Natural killer cell (primary cell): ENCODE results near the gene ZNF439. TPM values are rescaled to one million over a fixed set of nuclear protein-coding genes. Genes with fewer than 3 reads are reported as not detected.
"Not testable (repeated sequence)": the region's sequence is repeated elsewhere in the genome, so short reads cannot be mapped to it uniquely, and the experiment has no call there.

ENCODE experiments used
- ATAC-seq, 3 donors: fragments of 150-1000 bp in 2 of 3; fragments of 200-7000 bp in 1 of 3; cut with Tn5 transposase; 1 replicate in 1 of 3; 2 replicates in 2 of 3; pipeline ENCODE4 v1.10.0; 2021; ENCODE audit warnings: mild to moderate bottlenecking in 2 of 3, moderate library complexity in 2 of 3
- DNase-seq, 2 donors: peaks; one replicate each; pipeline versions ENCODE4 v3.0.0 to v3.0.0-alpha.2; 2013 to 2021; ENCODE audit warnings: mixed read lengths in 1 of 2
- H3K27ac ChIP-seq: one replicate; pipeline ENCODE4 v1.5.1; 2013; ENCODE audit warnings: mild to moderate bottlenecking, low read length
- H3K27me3 ChIP-seq: one replicate; pipeline ENCODE4 v1.6.1; 2013; ENCODE audit warnings: low read length; ENCODE audit not compliant: control insufficient read depth, insufficient read depth
- H3K36me3 ChIP-seq: one replicate; pipeline ENCODE4 v1.6.1; 2013; ENCODE audit warnings: low read length; ENCODE audit not compliant: control insufficient read depth, insufficient read depth
- H3K4me1 ChIP-seq: one replicate; pipeline ENCODE4 v1.6.1; 2013; ENCODE audit warnings: low read length; ENCODE audit not compliant: control insufficient read depth, insufficient read depth
- H3K4me3 ChIP-seq: one replicate; pipeline ENCODE4 v1.5.1; 2013; ENCODE audit warnings: low read length
- H3K9me3 ChIP-seq: one replicate; pipeline ENCODE4 v1.6.1; 2013; ENCODE audit warnings: low read length; ENCODE audit not compliant: control insufficient read depth, insufficient read depth
- H3K27ac Mint-ChIP-seq, 2 donors: one replicate each; pipeline ENCODE4 v1.8.0; 2022; ENCODE audit warnings: mild to moderate bottlenecking in 2 of 2, mixed read lengths in 2 of 2, moderate library complexity in 1 of 2
- H3K27me3 Mint-ChIP-seq, 2 donors: one replicate each; pipeline ENCODE4 v1.8.0; 2022; ENCODE audit warnings: low read depth in 2 of 2, mixed read lengths in 2 of 2
- H3K36me3 Mint-ChIP-seq: one replicate; pipeline ENCODE4 v1.8.0; 2022; ENCODE audit warnings: mixed read lengths
- H3K4me1 Mint-ChIP-seq, 2 donors: one replicate each; pipeline ENCODE4 v1.8.0; 2022; ENCODE audit warnings: mixed read lengths in 2 of 2
- H3K4me3 Mint-ChIP-seq: one replicate; pipeline ENCODE4 v1.8.0; 2022; ENCODE audit warnings: mild to moderate bottlenecking, moderate library complexity, mixed read lengths
- H3K9me3 Mint-ChIP-seq, 2 donors: one replicate each; pipeline ENCODE4 v1.8.0; 2022; ENCODE audit warnings: mixed read lengths in 2 of 2
- WGBS: methylation state at CpG from one replicate; pipeline ENCODE4 v1.1.7; 2013; ENCODE audit warnings: missing lambda C conversion rate; ENCODE audit not compliant: insufficient coverage; 5-methylcytosine and 5-hydroxymethylcytosine counted together
- intact Hi-C: fragments of 100-400 bp; cut with micrococcal nuclease; formaldehyde crosslinking; loops from one replicate; pipeline ENCODE4 v1.14.2; 2022
- total RNA-seq, 4 donors: library from RNA; stranded (reverse); fragments of 120-200 nt in 1 of 4; gene quantifications; one replicate each; pipeline versions ENCODE4 v1.2.3 to v1.2.4, GENCODE V29; 2013 to 2022
- TF ChIP-seq, protein P1 (sequence below): fragments of 200-600 bp; IDR thresholded peaks from one replicate; pipeline ENCODE4 v1.8.0; 2022; ENCODE audit warnings: antibody characterized with exemption

Gene ZNF439
- total RNA-seq, 3 donors from 2014 or later (not counting 1 experiment from before 2014, with no cell fraction given), result 9.6 to 18.4 (median 15.4) TPM

DNA sequence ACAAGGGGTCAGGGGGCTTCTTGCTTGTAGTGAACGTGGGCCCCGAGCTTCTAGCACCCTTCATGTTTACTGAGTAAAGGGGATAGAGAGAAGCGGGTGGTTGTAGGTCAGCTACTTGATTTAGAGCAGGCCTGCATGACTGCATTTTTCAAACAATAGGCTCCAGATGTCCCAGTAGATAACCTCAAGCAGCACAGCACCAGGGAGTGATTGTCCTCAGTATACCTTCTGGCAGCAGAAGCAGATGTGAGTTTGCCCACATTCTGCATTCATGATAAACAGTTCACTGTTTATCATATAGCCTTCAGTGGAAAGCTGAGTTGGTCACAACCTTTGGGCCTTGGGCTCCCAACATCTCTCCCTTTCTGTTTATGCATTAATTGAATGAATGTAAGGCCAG lies 4.8 kb downstream of the ZNF439 start:
- no peaks in the 10 kb centered on the region for H3K36me3 ChIP-seq
- ATAC-seq, result no peak
- no peak for DNase-seq
- TF ChIP-seq, protein P1, sequence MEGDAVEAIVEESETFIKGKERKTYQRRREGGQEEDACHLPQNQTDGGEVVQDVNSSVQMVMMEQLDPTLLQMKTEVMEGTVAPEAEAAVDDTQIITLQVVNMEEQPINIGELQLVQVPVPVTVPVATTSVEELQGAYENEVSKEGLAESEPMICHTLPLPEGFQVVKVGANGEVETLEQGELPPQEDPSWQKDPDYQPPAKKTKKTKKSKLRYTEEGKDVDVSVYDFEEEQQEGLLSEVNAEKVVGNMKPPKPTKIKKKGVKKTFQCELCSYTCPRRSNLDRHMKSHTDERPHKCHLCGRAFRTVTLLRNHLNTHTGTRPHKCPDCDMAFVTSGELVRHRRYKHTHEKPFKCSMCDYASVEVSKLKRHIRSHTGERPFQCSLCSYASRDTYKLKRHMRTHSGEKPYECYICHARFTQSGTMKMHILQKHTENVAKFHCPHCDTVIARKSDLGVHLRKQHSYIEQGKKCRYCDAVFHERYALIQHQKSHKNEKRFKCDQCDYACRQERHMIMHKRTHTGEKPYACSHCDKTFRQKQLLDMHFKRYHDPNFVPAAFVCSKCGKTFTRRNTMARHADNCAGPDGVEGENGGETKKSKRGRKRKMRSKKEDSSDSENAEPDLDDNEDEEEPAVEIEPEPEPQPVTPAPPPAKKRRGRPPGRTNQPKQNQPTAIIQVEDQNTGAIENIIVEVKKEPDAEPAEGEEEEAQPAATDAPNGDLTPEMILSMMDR, result no peak
- Mint-ChIP-seq H3K9me3 (no peaks in the 10 kb centered on the region), H3K4me3 (no peak overlapping the region), H3K36me3 (peaks cover 7% of the 10 kb centered on the region), H3K27ac (no peak overlapping the region), H3K27me3 (no peaks in the 10 kb centered on the region), H3K4me1 (peaks cover 20 to 38% of the 10 kb centered on the region in 2 donors)
- no peak overlapping the region for H3K4me3 ChIP-seq
- peaks cover 7% of the 10 kb centered on the region for H3K4me1 ChIP-seq
- 95% methylated on average over 3 of the region's 3 CpGs for WGBS
- intact Hi-C loops, result no loop called here
- H3K27ac ChIP-seq, result no peak overlapping the region
- H3K27me3 ChIP-seq, result no peaks in the 10 kb centered on the region
- peaks cover 10% of the 10 kb centered on the region for H3K9me3 ChIP-seq

DNA sequence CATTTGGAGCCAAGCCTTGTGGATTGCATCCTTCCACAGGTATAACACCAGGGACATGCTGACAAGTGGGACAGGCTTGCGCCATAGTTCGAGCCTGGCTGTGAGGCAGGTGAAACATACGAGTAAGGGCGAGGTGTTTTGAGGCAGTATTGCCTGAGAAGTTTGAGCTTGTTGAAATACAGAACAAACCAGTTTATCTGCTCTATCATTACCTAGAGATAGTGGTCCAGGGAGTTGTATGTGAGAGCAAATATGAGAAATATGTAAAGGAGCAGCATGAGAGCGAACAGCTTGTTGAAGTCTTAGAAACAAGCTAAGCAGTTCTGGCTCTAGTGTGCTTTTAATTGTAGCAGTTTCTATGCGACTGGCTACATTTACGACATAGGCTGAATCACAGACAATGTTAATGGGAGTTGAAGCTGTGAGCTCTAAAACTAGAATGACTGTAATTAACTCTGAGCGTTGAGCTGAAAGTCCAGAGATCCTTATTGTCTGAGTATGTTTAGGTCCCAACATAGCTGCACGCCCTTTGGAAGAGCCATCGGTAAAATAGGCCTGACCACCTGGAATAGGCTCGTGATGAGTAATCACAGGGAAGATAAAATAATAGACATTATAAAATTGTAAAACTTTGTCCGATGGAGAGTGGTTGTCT lies 8.2 kb downstream of the ZNF439 start:
- no peak overlapping the region for H3K4me3 ChIP-seq
- H3K9me3 Mint-ChIP-seq, result peaks cover 0 to 2% of the 10 kb centered on the region in 2 donors
- H3K27me3 ChIP-seq, result no peaks in the 10 kb centered on the region
- TF ChIP-seq, protein P1, result no peak
- H3K4me3 Mint-ChIP-seq, result no peak overlapping the region
- no peak for ATAC-seq
- no peaks in the 10 kb centered on the region for H3K27me3 Mint-ChIP-seq
- H3K4me1 Mint-ChIP-seq, result peaks cover 11 to 20% of the 10 kb centered on the region in 2 donors
- intact Hi-C loops, result no loop called here
- H3K27ac ChIP-seq, result no peak overlapping the region
- DNase-seq, result no peak
- no peaks in the 10 kb centered on the region for H3K4me1 ChIP-seq
- no peaks in the 10 kb centered on the region for H3K36me3 ChIP-seq
- 98% methylated on average over 12 of the region's 12 CpGs for WGBS
- peaks cover 16% of the 10 kb centered on the region for H3K36me3 Mint-ChIP-seq
- no peak overlapping the region for H3K27ac Mint-ChIP-seq
- H3K9me3 ChIP-seq, result peaks cover 26% of the 10 kb centered on the region

DNA sequence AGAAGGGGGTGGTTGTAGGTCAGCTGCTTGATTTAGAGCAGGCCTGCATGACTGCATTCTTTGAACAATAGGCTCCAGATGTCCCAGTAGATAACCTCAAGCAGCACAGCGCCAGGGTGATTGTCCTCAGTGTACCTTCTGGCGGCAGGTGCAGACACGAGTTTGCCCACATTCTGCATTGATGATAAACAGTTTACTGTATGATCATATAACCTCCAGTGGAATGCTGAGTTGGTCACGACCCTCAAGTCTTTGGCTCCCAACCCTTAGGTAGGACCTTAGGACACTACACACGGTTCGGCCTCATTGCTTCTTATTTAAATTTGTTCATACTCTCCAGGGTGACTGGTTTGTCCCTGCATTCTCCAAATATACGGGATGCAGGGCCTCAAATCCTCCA lies 12.2 kb downstream of the ZNF439 start:
- TF ChIP-seq, protein P1, result no peak
- H3K27me3 ChIP-seq, result no peaks in the 10 kb centered on the region
- Mint-ChIP-seq H3K9me3 (peaks cover 0 to 2% of the 10 kb centered on the region in 2 donors), H3K4me1 (peaks cover 9 to 19% of the 10 kb centered on the region in 2 donors), H3K36me3 (peaks cover 15% of the 10 kb centered on the region), H3K4me3 (no peak overlapping the region), H3K27me3 (no peaks in the 10 kb centered on the region), H3K27ac (no peak overlapping the region)
- peaks cover 34% of the 10 kb centered on the region for H3K9me3 ChIP-seq
- ATAC-seq, result no peak
- DNase-seq, result no peak
- H3K27ac ChIP-seq, result no peak overlapping the region
- H3K4me3 ChIP-seq, result no peak overlapping the region
- 92% methylated on average over 7 of the region's 7 CpGs for WGBS
- no peaks in the 10 kb centered on the region for H3K36me3 ChIP-seq
- H3K4me1 ChIP-seq, result no peaks in the 10 kb centered on the region
- intact Hi-C loops, result no loop called here

DNA sequence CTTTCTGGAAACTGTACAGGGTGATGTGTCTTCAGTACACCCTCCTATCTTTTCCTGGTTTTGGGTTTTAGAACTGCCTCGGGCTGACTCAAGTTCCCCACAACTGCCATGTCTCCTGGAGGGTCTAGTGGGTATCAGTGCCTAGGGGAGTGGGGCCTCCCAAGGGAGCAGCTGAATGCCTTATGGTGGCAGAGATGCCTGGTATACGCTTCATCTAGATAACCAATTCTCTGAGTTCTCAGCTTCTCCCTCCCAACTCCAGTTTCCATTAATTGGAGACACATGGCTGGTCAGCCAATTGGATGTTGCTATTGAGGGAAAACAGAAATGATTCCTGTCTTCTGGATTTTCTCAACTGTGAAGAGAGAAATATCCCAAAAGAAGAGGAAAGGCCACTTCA lies 12.8 kb downstream of the ZNF439 start:
- Mint-ChIP-seq H3K4me3 (no peak overlapping the region), H3K9me3 (peaks cover 0 to 2% of the 10 kb centered on the region in 2 donors), H3K36me3 (peaks cover 15% of the 10 kb centered on the region), H3K27me3 (no peaks in the 10 kb centered on the region), H3K27ac (no peak overlapping the region), H3K4me1 (peaks cover 4 to 14% of the 10 kb centered on the region in 2 donors)
- Histone ChIP-seq H3K27ac (no peak overlapping the region), H3K4me3 (no peak overlapping the region), H3K9me3 (peaks cover 36% of the 10 kb centered on the region), H3K36me3 (peaks cover 3% of the 10 kb centered on the region), H3K27me3 (no peaks in the 10 kb centered on the region), H3K4me1 (no peaks in the 10 kb centered on the region)
- TF ChIP-seq, protein P1, result no peak
- intact Hi-C loops, result no loop called here
- no peak for DNase-seq
- 100% methylated on average over 1 of the region's 2 CpGs for WGBS
- ATAC-seq, result no peak

DNA sequence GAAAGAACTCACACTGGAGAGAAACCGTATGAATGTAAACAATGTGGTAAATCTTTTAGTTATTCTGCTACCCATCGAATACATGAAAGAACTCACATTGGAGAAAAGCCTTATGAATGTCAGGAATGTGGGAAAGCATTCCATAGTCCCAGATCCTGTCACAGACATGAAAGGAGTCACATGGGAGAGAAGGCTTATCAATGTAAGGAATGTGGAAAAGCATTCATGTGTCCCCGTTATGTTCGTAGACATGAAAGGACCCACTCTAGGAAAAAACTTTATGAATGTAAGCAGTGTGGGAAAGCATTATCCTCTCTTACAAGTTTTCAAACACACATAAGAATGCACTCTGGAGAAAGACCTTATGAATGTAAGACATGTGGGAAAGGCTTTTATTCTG lies 19.2 kb downstream of the ZNF439 start:
- WGBS, result 96% methylated on average over 4 of the region's 4 CpGs
- intact Hi-C loops, H3K27me3 Mint-ChIP-seq, H3K4me3 Mint-ChIP-seq, H3K27ac ChIP-seq, DNase-seq, H3K4me1 Mint-ChIP-seq, H3K4me3 ChIP-seq, H3K4me1 ChIP-seq, ATAC-seq, H3K27me3 ChIP-seq, H3K27ac Mint-ChIP-seq: not testable (repeated sequence)
- H3K36me3 ChIP-seq, result peaks cover 25% of the 10 kb centered on the region
- Mint-ChIP-seq H3K36me3 (peaks cover 34% of the 10 kb centered on the region), H3K9me3 (peaks cover 4 to 16% of the 10 kb centered on the region in 2 donors)
- peaks cover 63% of the 10 kb centered on the region for H3K9me3 ChIP-seq
